Measurements from ENCODE around the gene IL3.
A peak's percentile ranks its signal among the peaks of the same experiment; 100 is the strongest.

The IL3 gene

DNA sequence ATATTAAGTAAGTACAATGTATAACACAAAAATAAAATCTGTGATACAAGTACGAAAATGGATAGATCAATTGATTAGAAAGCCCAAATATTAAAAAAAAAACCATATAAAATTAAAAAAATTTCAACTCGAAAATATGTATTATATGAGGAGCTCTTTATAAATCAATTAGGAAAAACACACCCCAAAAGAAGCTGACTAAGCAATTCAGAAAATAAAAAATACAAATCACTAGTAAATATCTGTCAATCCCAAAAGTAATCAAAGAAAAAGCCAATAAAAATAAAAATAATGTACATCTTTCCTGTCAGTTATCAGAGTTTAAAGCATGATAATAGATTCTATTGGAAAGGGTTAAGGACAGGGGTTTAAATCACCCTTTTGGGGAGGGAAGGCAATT lies 38.8 kb upstream of the IL3 start:
- Mint-ChIP-seq H3K4me3 (no peak overlapping the region), H3K27me3 (no peaks in the 10 kb centered on the region), H3K27ac (no peak overlapping the region), H3K4me1 (ENCODE audit: low read depth) (peaks cover 37% of the 10 kb centered on the region), H3K9me3 (ENCODE audit: low read depth) (no peaks in the 10 kb centered on the region), H3K36me3 (no peaks in the 10 kb centered on the region)

- Mint-ChIP-seq H3K27me3 (no peaks in the 10 kb centered on the region), H3K4me1 (ENCODE audit: low read depth) (peaks cover 35% of the 10 kb centered on the region), H3K36me3 (no peaks in the 10 kb centered on the region), H3K9me3 (ENCODE audit: low read depth) (no peaks in the 10 kb centered on the region), H3K27ac (peak overlapping the region; percentile 64), H3K4me3 (peak overlapping the region; percentile 8)
Measured at GRCh38 chr5:132022737-132023136, 37.7 kb upstream of the IL3 start.

- Mint-ChIP-seq H3K36me3 (no peaks in the 10 kb centered on the region), H3K27ac (peak overlapping the region; percentile 64)
Measured at GRCh38 chr5:132023258-132024116, 37.0 kb upstream of the IL3 start.

DNA sequence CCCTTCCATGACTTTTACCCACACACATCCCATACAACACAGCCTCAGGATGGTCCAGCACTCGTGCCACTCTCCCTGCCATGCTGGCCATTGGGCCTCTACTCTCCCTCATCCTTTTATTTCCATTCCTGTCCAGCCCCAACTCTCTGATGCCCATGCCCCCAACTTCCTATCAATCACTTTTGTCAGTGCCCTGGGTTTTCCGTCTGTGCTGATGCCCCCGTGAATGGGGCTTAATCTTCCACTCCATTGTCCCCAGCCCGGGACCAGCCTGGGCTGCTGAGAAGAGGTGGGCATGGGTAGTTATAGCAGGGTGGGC lies 36.4 kb upstream of the IL3 start:
- Mint-ChIP-seq H3K4me1 (ENCODE audit: low read depth) (peaks cover 30% of the 10 kb centered on the region), H3K27ac (no peak overlapping the region), H3K27me3 (no peaks in the 10 kb centered on the region), H3K4me3 (no peak overlapping the region), H3K9me3 (ENCODE audit: low read depth) (no peaks in the 10 kb centered on the region), H3K36me3 (no peaks in the 10 kb centered on the region)

More at GRCh38 chr5:132023258-132024116, 37.0 kb upstream of the IL3 start:
- Mint-ChIP-seq H3K4me1 (ENCODE audit: low read depth) (peaks cover 35% of the 10 kb centered on the region), H3K27me3 (no peaks in the 10 kb centered on the region), H3K4me3 (peak overlapping the region; percentile 8), H3K9me3 (ENCODE audit: low read depth) (no peaks in the 10 kb centered on the region)

GRCh38 chr5:132024789-132025402 lies 35.6 kb upstream of the IL3 start:
- Mint-ChIP-seq H3K4me1 (ENCODE audit: low read depth) (peaks cover 24% of the 10 kb centered on the region), H3K36me3 (no peaks in the 10 kb centered on the region), H3K4me3 (no peak overlapping the region), H3K27me3 (no peaks in the 10 kb centered on the region), H3K9me3 (ENCODE audit: low read depth) (no peaks in the 10 kb centered on the region), H3K27ac (no peak overlapping the region)

DNA sequence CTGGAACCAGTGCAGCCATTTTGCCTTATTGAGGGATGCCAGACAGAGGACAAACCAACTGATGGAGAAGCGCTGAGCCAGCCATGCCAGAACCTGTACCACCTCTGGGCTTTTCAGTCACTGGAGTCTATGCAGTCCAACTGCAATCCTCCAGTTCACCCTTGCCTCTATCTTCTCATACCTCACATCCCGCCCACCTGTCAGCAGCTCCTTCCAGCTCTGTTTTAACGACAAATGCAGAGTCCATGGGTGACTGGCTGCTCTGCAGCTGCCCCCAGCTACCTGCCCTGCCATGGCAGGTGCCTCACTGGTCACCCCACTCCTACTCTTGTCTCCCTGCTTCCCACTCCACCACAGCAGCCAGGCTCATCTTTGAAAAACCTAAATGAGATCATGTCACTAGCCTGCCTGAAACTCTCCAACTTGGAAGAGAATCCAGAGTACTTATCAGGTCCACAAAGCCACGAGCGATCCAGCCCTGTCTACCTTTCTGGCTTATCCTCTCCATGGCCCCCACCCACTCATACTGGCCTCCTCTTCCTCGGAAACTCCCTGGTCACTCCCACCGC lies 35.0 kb upstream of the IL3 start:
- Mint-ChIP-seq H3K4me1 (ENCODE audit: low read depth) (peaks cover 18% of the 10 kb centered on the region), H3K27ac (no peak overlapping the region), H3K4me3 (no peak overlapping the region), H3K36me3 (peaks cover 3% of the 10 kb centered on the region), H3K27me3 (no peaks in the 10 kb centered on the region), H3K9me3 (ENCODE audit: low read depth) (no peaks in the 10 kb centered on the region)

GRCh38 chr5:132026516-132027008 lies 33.9 kb upstream of the IL3 start:
- no peaks in the 10 kb centered on the region for H3K9me3 Mint-ChIP-seq (ENCODE audit: low read depth)
- H3K4me3 Mint-ChIP-seq = no peak overlapping the region
- peaks cover 11% of the 10 kb centered on the region for H3K4me1 Mint-ChIP-seq (ENCODE audit: low read depth)
- no peaks in the 10 kb centered on the region for H3K27me3 Mint-ChIP-seq
- H3K27ac Mint-ChIP-seq = no peak overlapping the region
- H3K36me3 Mint-ChIP-seq = peaks cover 3% of the 10 kb centered on the region

GRCh38 chr5:132027027-132027426 lies 33.4 kb upstream of the IL3 start:
- Mint-ChIP-seq H3K4me1 (ENCODE audit: low read depth) (peaks cover 11% of the 10 kb centered on the region), H3K4me3 (no peak overlapping the region), H3K27ac (peak overlapping the region; percentile 31), H3K27me3 (no peaks in the 10 kb centered on the region), H3K9me3 (ENCODE audit: low read depth) (no peaks in the 10 kb centered on the region), H3K36me3 (peaks cover 5% of the 10 kb centered on the region)

- peaks cover 11% of the 10 kb centered on the region for H3K4me1 Mint-ChIP-seq (ENCODE audit: low read depth)
- H3K27ac Mint-ChIP-seq = no peak overlapping the region
- peaks cover 11% of the 10 kb centered on the region for H3K36me3 Mint-ChIP-seq
- no peak overlapping the region for H3K4me3 Mint-ChIP-seq
- H3K9me3 Mint-ChIP-seq (ENCODE audit: low read depth) = peaks cover 11% of the 10 kb centered on the region
- no peaks in the 10 kb centered on the region for H3K27me3 Mint-ChIP-seq
Measured at GRCh38 chr5:132029609-132030330, 30.7 kb upstream of the IL3 start.

DNA sequence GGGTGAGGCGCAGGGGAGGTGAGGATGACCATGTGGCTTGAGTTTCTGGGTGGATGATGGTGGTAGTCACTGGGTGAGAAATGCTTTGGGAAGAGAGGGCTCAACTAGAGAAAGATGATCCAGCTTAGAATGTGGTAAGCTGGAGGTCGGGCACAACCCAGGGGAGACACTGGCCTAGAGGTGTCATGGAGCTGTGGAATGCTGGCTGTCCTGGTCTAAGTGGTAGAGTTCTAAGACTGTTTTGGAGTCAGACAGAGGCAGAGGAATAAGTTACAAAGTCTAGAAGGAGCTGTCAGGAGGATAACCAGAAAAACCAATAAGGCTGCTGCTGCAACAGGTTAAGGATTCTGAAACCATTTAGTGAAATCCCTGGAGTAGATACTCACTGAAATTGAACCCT lies 29.8 kb upstream of the IL3 start:
- Mint-ChIP-seq H3K9me3 (ENCODE audit: low read depth) (peaks cover 11% of the 10 kb centered on the region), H3K4me3 (no peak overlapping the region), H3K27ac (no peak overlapping the region), H3K4me1 (ENCODE audit: low read depth) (peaks cover 11% of the 10 kb centered on the region), H3K36me3 (peaks cover 11% of the 10 kb centered on the region), H3K27me3 (no peaks in the 10 kb centered on the region)

DNA sequence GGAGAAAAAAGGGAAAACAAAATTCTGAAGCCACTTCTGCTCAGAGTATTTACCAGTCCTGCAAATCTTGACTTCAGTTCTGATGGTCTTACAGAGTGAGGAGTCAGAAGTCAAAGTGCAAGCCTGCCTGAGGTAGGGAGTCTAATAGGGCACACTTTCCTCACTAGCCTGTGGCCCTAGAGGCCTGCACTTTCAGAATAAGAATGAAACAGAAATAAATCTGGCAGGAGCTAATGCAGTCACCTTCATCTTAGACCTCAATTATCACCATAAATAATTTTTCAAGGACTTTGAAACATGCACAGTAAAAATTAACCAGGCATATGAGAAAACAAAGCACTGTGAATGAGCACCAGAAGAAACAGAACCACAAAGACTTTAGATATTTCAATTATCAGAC lies 28.3 kb upstream of the IL3 start:
- peaks cover 11% of the 10 kb centered on the region for H3K4me1 Mint-ChIP-seq (ENCODE audit: low read depth)
- H3K27ac Mint-ChIP-seq = no peak overlapping the region
- H3K27me3 Mint-ChIP-seq = no peaks in the 10 kb centered on the region
- H3K36me3 Mint-ChIP-seq = peaks cover 11% of the 10 kb centered on the region
- H3K4me3 Mint-ChIP-seq = no peak overlapping the region
- H3K9me3 Mint-ChIP-seq (ENCODE audit: low read depth) = peaks cover 11% of the 10 kb centered on the region

GRCh38 chr5:132033122-132033521 lies 27.3 kb upstream of the IL3 start:
- Mint-ChIP-seq H3K27ac (no peak overlapping the region), H3K27me3 (no peaks in the 10 kb centered on the region), H3K36me3 (peaks cover 11% of the 10 kb centered on the region), H3K4me3 (no peak overlapping the region), H3K4me1 (ENCODE audit: low read depth) (peaks cover 14% of the 10 kb centered on the region), H3K9me3 (ENCODE audit: low read depth) (peaks cover 14% of the 10 kb centered on the region)

DNA sequence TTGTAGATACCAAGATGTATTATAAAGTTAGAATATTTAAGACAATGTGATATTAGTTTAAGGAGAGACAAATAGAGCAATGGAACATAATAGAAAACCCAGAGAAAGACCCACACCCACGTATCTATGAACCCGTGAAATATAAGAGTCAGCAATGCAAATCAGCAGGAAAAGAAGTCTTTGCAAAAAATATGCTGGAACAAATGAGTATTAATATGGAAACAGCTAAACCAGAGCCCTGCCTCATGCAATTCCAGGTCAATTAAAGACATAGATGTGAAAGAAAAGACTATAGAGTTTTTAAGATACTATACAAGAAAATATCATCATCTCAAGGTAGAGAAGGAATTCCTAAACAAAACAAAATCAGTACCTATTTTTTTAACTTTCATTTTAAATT lies 23.1 kb upstream of the IL3 start:
- Mint-ChIP-seq H3K36me3 (peaks cover 6% of the 10 kb centered on the region), H3K4me1 (ENCODE audit: low read depth) (peaks cover 14% of the 10 kb centered on the region), H3K4me3 (no peak overlapping the region), H3K27me3 (no peaks in the 10 kb centered on the region), H3K27ac (no peak overlapping the region), H3K9me3 (ENCODE audit: low read depth) (peaks cover 14% of the 10 kb centered on the region)

DNA sequence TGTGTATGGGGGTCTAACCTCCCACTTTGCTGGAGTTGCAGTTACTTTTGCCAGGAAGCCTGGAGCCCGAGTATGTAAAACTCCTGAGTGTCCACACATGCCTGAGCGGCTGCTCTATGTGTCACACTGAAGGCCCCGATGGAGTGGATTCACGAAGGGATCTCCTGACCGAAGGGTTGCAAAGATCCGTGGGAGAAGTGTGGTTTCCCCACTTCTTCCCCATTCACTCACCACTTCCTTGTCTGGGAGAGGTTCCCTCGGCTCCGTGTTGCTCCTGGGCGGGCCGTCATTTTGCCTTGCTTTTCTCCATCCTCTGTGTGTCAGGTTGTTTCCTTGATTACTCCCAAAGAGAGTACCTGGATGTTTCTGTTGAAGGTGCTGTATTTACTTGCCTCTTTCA lies 16.2 kb upstream of the IL3 start:
- Mint-ChIP-seq H3K9me3 (ENCODE audit: low read depth) (no peaks in the 10 kb centered on the region), H3K27ac (no peak overlapping the region), H3K4me3 (no peak overlapping the region), H3K4me1 (ENCODE audit: low read depth) (no peaks in the 10 kb centered on the region), H3K36me3 (no peaks in the 10 kb centered on the region), H3K27me3 (peaks cover 2% of the 10 kb centered on the region)

GRCh38 chr5:132046880-132047299 lies 13.6 kb upstream of the IL3 start:
- H3K36me3 Mint-ChIP-seq = no peaks in the 10 kb centered on the region
- no peaks in the 10 kb centered on the region for H3K4me1 Mint-ChIP-seq (ENCODE audit: low read depth)
- H3K27ac Mint-ChIP-seq = no peak overlapping the region
- peaks cover 2% of the 10 kb centered on the region for H3K27me3 Mint-ChIP-seq
- H3K9me3 Mint-ChIP-seq (ENCODE audit: low read depth) = no peaks in the 10 kb centered on the region
- H3K4me3 Mint-ChIP-seq = no peak overlapping the region
